HepG2 (cell line): ENCODE results near the gene WNT4. TPM values are rescaled to one million over a fixed set of nuclear protein-coding genes. Genes with fewer than 3 reads are reported as not detected.

Experiments used
- ATAC-seq: fragments of 200-7000 bp; cut with Tn5 transposase; 3 replicates; pipeline ENCODE4 v1.9.1; 2020; ENCODE audit warnings: mild to moderate bottlenecking, moderate library complexity
- BruUV-seq: library from RNA; stranded (reverse); fragments of 400-500 nt; replicated peaks from 2 replicates; lab custom pipeline; 2021; lab: Mats Ljungman, UMichigan
- CTCF ChIA-PET: fragments of 300-600 bp; formaldehyde crosslinking; extraction: SDS; loops from one replicate; lab custom pipeline; 2021; ENCODE audit warnings: low total read pairs, inconsistent platforms, low intra/inter-chr PET ratio; lab: Yijun Ruan, JAX
- POLR2A ChIA-PET: fragments of 350-600 bp; sonication (Branson Sonifier 250); formaldehyde crosslinking; loops from one replicate; lab custom pipeline; 2020; ENCODE audit warnings: antibody characterized with exemption, inconsistent platforms; lab: Yijun Ruan, JAX
- DNase-seq: peaks from one replicate; pipeline ENCODE4 v3.0.0-alpha.2; 2015; ENCODE audit warnings: low spot score
- FAIRE-seq: peaks from 3 replicates; lab custom pipeline; 2011; peaks lifted over from hg19 to GRCh38; lab: Jason Lieb, UNC
- H2AFZ ChIP-seq: one replicate; pipeline ENCODE4 v1.6.1; 2011; ENCODE audit warnings: low read length, inconsistent platforms
- H3K27ac ChIP-seq: fragments of 300-600 bp; 3 replicates; pipeline ENCODE4 v1.8.0; 2011; ENCODE audit warnings: mixed run types, mild to moderate bottlenecking, mixed read lengths, low read length, inconsistent platforms; ENCODE audit not compliant: insufficient read depth; ENCODE audit errors: extremely low read length
- H3K27me3 ChIP-seq, 2 experiments: fragments of 200-600 bp in 1 of 2; 2 replicates in 1 of 2; 3 replicates in 1 of 2; pipeline versions ENCODE4 v1.6.0 to v1.8.0; 2011; ENCODE audit warnings: low read length in 2 of 2, mild to moderate bottlenecking in 2 of 2, moderate library complexity in 2 of 2, inconsistent platforms in 1 of 2; ENCODE audit not compliant: insufficient read depth in 2 of 2, control insufficient read depth in 1 of 2
- H3K36me3 ChIP-seq, 2 experiments: fragments of 200-600 bp in 1 of 2; replicated peaks in 1 of 2; 2 replicates in 1 of 2; 3 replicates in 1 of 2; pipeline versions ENCODE4 v1.5.1 to v1.8.0; 2011; ENCODE audit warnings: low read length in 2 of 2, inconsistent platforms in 1 of 2; ENCODE audit not compliant: insufficient read depth in 2 of 2, control insufficient read depth in 1 of 2
- H3K4me1 ChIP-seq: 2 replicates; pipeline ENCODE4 v1.5.1; 2012; ENCODE audit warnings: low read length, inconsistent platforms; ENCODE audit not compliant: insufficient read depth
- H3K4me2 ChIP-seq: 2 replicates; pipeline ENCODE4 v1.6.0; 2011; ENCODE audit warnings: low read depth, low read length, inconsistent platforms
- H3K4me3 ChIP-seq, 3 experiments: fragments of 200-600 bp in 1 of 3; sonication (generic), shearing (Covaris generic) in 1 of 3; replicated peaks in 1 of 3; 2 replicates each; pipeline ENCODE4 v1.5.1; 2011 to 2016; ENCODE audit warnings: low read length in 3 of 3, inconsistent platforms in 2 of 3, low read depth in 2 of 3, mild to moderate bottlenecking in 2 of 3, control low read depth in 1 of 3, mixed read lengths in 1 of 3; ENCODE audit not compliant: insufficient read depth in 1 of 3
- H3K79me2 ChIP-seq: one replicate; pipeline ENCODE4 v1.6.1; 2011; ENCODE audit warnings: low read length, inconsistent platforms; ENCODE audit not compliant: insufficient read depth
- H3K9ac ChIP-seq: 2 replicates; pipeline ENCODE4 v1.6.0; 2011; ENCODE audit warnings: mild to moderate bottlenecking, low read depth, low read length, inconsistent platforms; ENCODE audit not compliant: insufficient read depth
- H3K9me3 ChIP-seq: 2 replicates; pipeline ENCODE4 v1.5.1; 2012; ENCODE audit warnings: mild to moderate bottlenecking, low read length
- H4K20me1 ChIP-seq: 2 replicates; pipeline ENCODE4 v1.6.0; 2011; ENCODE audit warnings: inconsistent platforms, mild to moderate bottlenecking, low read length, moderate library complexity; ENCODE audit not compliant: insufficient read depth
- CBX2 ChIP-seq, 2 experiments: fragments of 200-600 bp in 1 of 2; sonication (generic); formaldehyde crosslinking in 1 of 2; IDR thresholded peaks; 2 replicates each; pipeline versions ENCODE4 v1.7.0 to v1.8.1; 2018 to 2022; ENCODE audit warnings: low read depth in 2 of 2, low read length in 1 of 2, mild to moderate bottlenecking in 1 of 2, missing genetic modification reagents in 1 of 2
- MBNL3 ChIP-seq: fragments of 250-450 bp; sonication (Bioruptor Pico); conservative IDR thresholded peaks from 2 replicates; pipeline ENCODE4 v1.8.0; 2022; ENCODE audit warnings: mild to moderate bottlenecking, inconsistent platforms
- SUZ12 ChIP-seq: fragments of 150-350 bp; IDR thresholded peaks from 2 replicates; pipeline ENCODE4 v1.6.1; 2014; ENCODE audit warnings: low read depth, low read length
- ZNF329 ChIP-seq: sonication (generic); formaldehyde crosslinking; IDR thresholded peaks from 2 replicates; pipeline ENCODE4 v1.9.0; 2021; ENCODE audit warnings: low read depth, mild to moderate bottlenecking, missing genetic modification reagents
- ZNF367 ChIP-seq: sonication (generic); formaldehyde crosslinking; IDR thresholded peaks from 2 replicates; pipeline ENCODE4 v1.4.0; 2020; ENCODE audit warnings: missing genetic modification reagents, borderline replicate concordance
- ZNF572 ChIP-seq: sonication (generic); formaldehyde crosslinking; IDR thresholded peaks from 2 replicates; pipeline ENCODE4 v1.5.1; 2020; ENCODE audit warnings: mild to moderate bottlenecking, missing genetic modification reagents
- ZNF605 ChIP-seq: sonication (generic); formaldehyde crosslinking; IDR thresholded peaks from 2 replicates; pipeline ENCODE4 v1.8.0; 2022; ENCODE audit warnings: mild to moderate bottlenecking, missing genetic modification reagents
- ZNF788 ChIP-seq: sonication (generic); formaldehyde crosslinking; IDR thresholded peaks from 2 replicates; pipeline ENCODE4 v1.5.0; 2020; ENCODE audit warnings: mild to moderate bottlenecking, missing genetic modification reagents, borderline replicate concordance
- WGBS: methylation state at CpG from one replicate; pipeline ENCODE4 v1.1.6; 2017; ENCODE audit warnings: low lambda C conversion rate; 5-methylcytosine and 5-hydroxymethylcytosine counted together
- in situ Hi-C: cut with HindIII; loops from 2 replicates; pipeline ENCODE4 v1.10.0; 2017; ENCODE audit warnings: low pct_unique_long_range_greater_than_20kb; ENCODE audit not compliant: extremely low pct_ligation_motif_present
- intact Hi-C: fragments of 100-400 bp; cut with micrococcal nuclease; formaldehyde crosslinking; loops from one replicate; pipeline ENCODE4 v1.10.0; 2022; ENCODE audit not compliant: unreplicated experiment
- polyA plus RNA-seq, 8 experiments: library from polyadenylated mRNA; depleted of rRNA in 3 of 8; stranded (reverse) in 7 of 8; unstranded in 1 of 8; fragments of >200 nt; fragmentation: Illumina TruSeq in 4 of 8; extraction: Trizol in 4 of 8; gene quantifications; 2 replicates each; pipeline versions ENCODE4 v1.2.1 to v1.2.3, GENCODE V29; 2011 to 2016; ENCODE audit warnings: low read depth in 4 of 8, missing spikeins in 1 of 8, mixed read lengths in 1 of 8; ENCODE audit not compliant: insufficient read depth in 1 of 8
- total RNA-seq, 5 experiments: library from RNA; depleted of rRNA; stranded (reverse); fragments of >200 nt; fragmentation: Illumina TruSeq; extraction: Trizol; gene quantifications; 2 replicates each; pipeline ENCODE4 v1.2.3, GENCODE V29; 2016; ENCODE audit warnings: low read depth in 1 of 5
- TF ChIP-seq, protein P1 (sequence below): sonication (generic); formaldehyde crosslinking; conservative IDR thresholded peaks from 2 replicates; pipeline ENCODE4 v1.8.1; 2023; ENCODE audit warnings: missing genetic modification reagents
- TF ChIP-seq, protein P2 (sequence below): sonication (generic); formaldehyde crosslinking; IDR thresholded peaks from 2 replicates; pipeline ENCODE4 v1.4.0; 2020; ENCODE audit warnings: missing genetic modification reagents
- TF ChIP-seq, protein P3 (sequence below): sonication (generic); formaldehyde crosslinking; IDR thresholded peaks from 2 replicates; pipeline ENCODE4 v1.8.0; 2022; ENCODE audit warnings: missing genetic modification reagents, mild to moderate bottlenecking, inconsistent platforms, borderline replicate concordance
- TF ChIP-seq, protein P4 (sequence below): sonication (generic); formaldehyde crosslinking; IDR thresholded peaks from 2 replicates; pipeline ENCODE4 v1.4.0; 2020; ENCODE audit warnings: mild to moderate bottlenecking, missing genetic modification reagents, borderline replicate concordance

WNT4 gene
- total and polyA plus RNA-seq, 2 of the 13 experiments (the other 11 are each of a cell fraction or from before 2014, with no cell fraction given), result not detected

DNA sequence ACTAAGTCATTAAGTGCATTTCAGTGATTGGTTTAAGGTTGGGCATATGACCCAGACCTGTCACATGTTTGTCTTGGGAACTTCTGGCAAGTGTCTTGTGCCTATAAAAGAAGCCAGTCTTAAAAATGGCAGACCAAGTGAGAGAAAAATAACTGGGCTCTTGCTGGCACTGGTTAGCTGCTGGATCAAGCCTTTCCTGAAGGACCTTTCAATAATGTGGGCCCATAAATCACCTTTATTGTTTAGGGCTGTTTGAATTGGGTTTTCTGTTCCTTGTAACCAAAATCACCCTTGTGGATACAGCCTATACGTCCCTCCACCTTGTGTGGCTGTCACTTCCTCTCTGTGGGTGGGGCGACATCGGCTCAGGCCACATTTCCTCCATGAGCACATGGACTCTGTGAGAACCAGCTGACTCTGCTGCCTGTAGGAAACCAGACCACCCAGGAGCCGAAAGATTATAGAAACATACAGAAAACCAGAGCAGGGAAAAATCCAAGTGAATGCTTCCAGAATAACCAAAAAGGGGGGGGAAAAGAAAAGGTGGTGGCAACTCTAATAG lies 25.6 kb upstream of the WNT4 start:
- Histone ChIP-seq H3K4me1 (no peaks in the 10 kb centered on the region), H3K27me3 (peaks cover 0 to 46% of the 10 kb centered on the region in 2 experiments; a peak in 4 of 5 replicates), H3K4me2 (no peak overlapping the region), H3K9me3 (no peaks in the 10 kb centered on the region), H3K9ac (no peak overlapping the region), H4K20me1 (no peaks in the 10 kb centered on the region), H3K27ac (no peak overlapping the region), H3K4me3 (no peak overlapping the region), H3K79me2 (no peaks in the 10 kb centered on the region), H3K36me3 (no peaks in the 10 kb centered on the region), H2AFZ (no peak overlapping the region)
- DNase-seq (no peak), ATAC-seq (no peak), FAIRE-seq (no peak)
- in situ Hi-C loops (no loop called here), intact Hi-C loops (no loop called here)
- POLR2A ChIA-PET, result no interaction called here
- WGBS, result 9% methylated on average over 4 of the region's 4 CpGs
- no TSS peak for BruUV-seq
- no peak for TF ChIP-seq ZNF605 (CRISPR knock-in tag)
- peak; percentile 92; the same call in 1 of the 2 replicates for TF ChIP-seq ZNF329 (CRISPR knock-in tag)
- CTCF ChIA-PET, result no interaction called here

DNA sequence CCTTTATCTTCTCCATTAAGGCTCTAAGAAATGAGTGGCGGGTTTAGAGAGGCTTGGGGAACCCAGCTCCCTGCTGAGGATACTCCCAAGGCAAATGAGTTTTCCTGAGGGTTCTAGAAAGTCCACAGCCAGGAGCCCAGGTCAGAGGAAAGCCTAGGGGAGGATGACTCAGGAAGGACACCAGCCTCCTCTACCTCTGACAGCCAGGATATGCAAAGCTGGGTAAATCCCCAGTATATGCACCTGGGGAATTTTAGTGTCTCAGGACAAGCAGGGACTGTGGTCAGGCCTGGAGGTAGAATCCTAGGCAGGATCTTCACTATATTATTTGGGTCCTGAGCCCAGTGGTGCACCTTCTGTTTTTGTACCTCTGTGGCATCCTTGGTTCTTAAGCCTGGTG lies 23.5 kb upstream of the WNT4 start:
- ATAC-seq, result no peak
- no peak for DNase-seq
- Histone ChIP-seq H3K27me3 (peaks cover 2 to 46% of the 10 kb centered on the region in 2 experiments; a peak in 3 of 5 replicates), H3K4me3 (no peak overlapping the region), H2AFZ (no peak overlapping the region), H3K4me1 (no peaks in the 10 kb centered on the region), H3K9me3 (no peaks in the 10 kb centered on the region), H3K4me2 (no peak overlapping the region), H3K36me3 (no peaks in the 10 kb centered on the region), H3K27ac (no peak overlapping the region), H3K9ac (no peak overlapping the region), H3K79me2 (no peaks in the 10 kb centered on the region), H4K20me1 (no peaks in the 10 kb centered on the region)
- FAIRE-seq, result no peak
- in situ Hi-C loops, result no loop called here
- 7% methylated on average over 1 of the region's 1 CpG for WGBS
- no TSS peak for BruUV-seq
- intact Hi-C loops, result no loop called here
- CTCF ChIA-PET, result no interaction called here
- POLR2A ChIA-PET, result no interaction called here
- TF ChIP-seq, protein P1, sequence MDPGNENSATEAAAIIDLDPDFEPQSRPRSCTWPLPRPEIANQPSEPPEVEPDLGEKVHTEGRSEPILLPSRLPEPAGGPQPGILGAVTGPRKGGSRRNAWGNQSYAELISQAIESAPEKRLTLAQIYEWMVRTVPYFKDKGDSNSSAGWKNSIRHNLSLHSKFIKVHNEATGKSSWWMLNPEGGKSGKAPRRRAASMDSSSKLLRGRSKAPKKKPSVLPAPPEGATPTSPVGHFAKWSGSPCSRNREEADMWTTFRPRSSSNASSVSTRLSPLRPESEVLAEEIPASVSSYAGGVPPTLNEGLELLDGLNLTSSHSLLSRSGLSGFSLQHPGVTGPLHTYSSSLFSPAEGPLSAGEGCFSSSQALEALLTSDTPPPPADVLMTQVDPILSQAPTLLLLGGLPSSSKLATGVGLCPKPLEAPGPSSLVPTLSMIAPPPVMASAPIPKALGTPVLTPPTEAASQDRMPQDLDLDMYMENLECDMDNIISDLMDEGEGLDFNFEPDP (CRISPR knock-in tag), result no peak
- TF ChIP-seq, protein P2, sequence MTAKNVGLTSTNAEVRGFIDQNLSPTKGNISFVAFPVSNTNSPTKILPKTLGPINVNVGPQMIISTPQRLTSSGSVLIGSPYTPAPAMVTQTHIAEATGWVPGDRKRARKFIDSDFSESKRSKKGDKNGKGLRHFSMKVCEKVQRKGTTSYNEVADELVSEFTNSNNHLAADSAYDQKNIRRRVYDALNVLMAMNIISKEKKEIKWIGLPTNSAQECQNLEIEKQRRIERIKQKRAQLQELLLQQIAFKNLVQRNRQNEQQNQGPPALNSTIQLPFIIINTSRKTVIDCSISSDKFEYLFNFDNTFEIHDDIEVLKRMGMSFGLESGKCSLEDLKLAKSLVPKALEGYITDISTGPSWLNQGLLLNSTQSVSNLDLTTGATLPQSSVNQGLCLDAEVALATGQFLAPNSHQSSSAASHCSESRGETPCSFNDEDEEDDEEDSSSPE, result no peak
- TF ChIP-seq ZNF367 (CRISPR knock-in tag), result no peak
- TF ChIP-seq CBX2 (IDR thresholded peaks at IDR 0.05; ENCODE audit: low read depth, low read length), result no peak
- TF ChIP-seq CBX2 (CRISPR knock-in tag; IDR thresholded peaks at IDR 0.05; ENCODE audit: low read depth), result no peak
- TF ChIP-seq MBNL3, result no peak
- TF ChIP-seq ZNF788 (CRISPR knock-in tag), result no peak
- TF ChIP-seq, protein P3, sequence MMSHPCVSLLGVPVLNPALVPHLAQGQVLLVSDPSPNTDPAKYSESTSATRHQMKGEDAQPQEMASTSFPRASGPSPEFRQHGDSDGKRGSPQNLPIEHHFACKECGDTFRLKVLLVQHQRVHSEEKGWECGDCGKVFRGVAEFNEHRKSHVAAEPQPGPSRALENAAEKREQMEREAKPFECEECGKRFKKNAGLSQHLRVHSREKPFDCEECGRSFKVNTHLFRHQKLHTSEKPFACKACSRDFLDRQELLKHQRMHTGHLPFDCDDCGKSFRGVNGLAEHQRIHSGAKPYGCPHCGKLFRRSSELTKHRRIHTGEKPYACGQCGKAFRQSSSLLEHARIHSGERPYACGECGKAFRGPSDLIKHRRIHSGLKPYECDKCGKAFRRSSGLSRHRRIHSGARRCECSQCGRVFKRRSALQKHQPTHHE (CRISPR knock-in tag), result no peak
- TF ChIP-seq, protein P4, sequence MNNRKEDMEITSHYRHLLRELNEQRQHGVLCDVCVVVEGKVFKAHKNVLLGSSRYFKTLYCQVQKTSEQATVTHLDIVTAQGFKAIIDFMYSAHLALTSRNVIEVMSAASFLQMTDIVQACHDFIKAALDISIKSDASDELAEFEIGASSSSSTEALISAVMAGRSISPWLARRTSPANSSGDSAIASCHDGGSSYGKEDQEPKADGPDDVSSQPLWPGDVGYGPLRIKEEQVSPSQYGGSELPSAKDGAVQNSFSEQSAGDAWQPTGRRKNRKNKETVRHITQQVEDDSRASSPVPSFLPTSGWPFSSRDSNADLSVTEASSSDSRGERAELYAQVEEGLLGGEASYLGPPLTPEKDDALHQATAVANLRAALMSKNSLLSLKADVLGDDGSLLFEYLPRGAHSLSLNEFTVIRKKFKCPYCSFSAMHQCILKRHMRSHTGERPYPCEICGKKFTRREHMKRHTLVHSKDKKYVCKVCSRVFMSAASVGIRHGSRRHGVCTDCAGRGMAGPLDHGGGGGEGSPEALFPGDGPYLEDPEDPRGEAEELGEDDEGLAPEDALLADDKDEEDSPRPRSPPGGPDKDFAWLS (CRISPR knock-in tag), result no peak
- TF ChIP-seq ZNF572 (CRISPR knock-in tag), result no peak
- TF ChIP-seq SUZ12, result no peak
